ENCODE measurements around the gene GNB1L. TPM values are rescaled to one million over a fixed set of nuclear protein-coding genes. Genes with fewer than 3 reads are reported as not detected.

GNB1L gene
- total and polyA plus RNA-seq, 9 of the 15 experiments (the other 6 are each of a cell fraction or from before 2014, with no cell fraction given) = 0.56 to 50.5 (median 10.2) TPM

- no peak for TF ChIP-seq ZNF589 (CRISPR knock-in tag; IDR thresholded peaks at IDR 0.05; ENCODE audit: low read depth)
- TF ChIP-seq CBX8 (IDR thresholded peaks at IDR 0.05; ENCODE audit: borderline replicate concordance, extremely low read depth, low read depth, low read length, poor library complexity, severe bottlenecking) = no peak
- TF ChIP-seq SP1 (CRISPR knock-in tag; IDR thresholded peaks at IDR 0.05) = no peak
- TF ChIP-seq ZNF174 (CRISPR knock-in tag; IDR thresholded peaks at IDR 0.05) = no peak
- TF ChIP-seq TCF3 (CRISPR knock-in tag; IDR thresholded peaks at IDR 0.05) = no peak
- TF ChIP-seq, protein P1, sequence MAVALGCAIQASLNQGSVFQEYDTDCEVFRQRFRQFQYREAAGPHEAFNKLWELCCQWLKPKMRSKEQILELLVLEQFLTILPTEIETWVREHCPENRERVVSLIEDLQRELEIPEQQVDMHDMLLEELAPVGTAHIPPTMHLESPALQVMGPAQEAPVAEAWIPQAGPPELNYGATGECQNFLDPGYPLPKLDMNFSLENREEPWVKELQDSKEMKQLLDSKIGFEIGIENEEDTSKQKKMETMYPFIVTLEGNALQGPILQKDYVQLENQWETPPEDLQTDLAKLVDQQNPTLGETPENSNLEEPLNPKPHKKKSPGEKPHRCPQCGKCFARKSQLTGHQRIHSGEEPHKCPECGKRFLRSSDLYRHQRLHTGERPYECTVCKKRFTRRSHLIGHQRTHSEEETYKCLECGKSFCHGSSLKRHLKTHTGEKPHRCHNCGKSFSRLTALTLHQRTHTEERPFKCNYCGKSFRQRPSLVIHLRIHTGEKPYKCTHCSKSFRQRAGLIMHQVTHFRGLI (CRISPR knock-in tag; IDR thresholded peaks at IDR 0.05) = no peak
- no peak for TF ChIP-seq POLR3G (IDR thresholded peaks at IDR 0.05; ENCODE audit: extremely low read depth, insufficient read length, insufficient replicate concordance)
- no peak for TF ChIP-seq ZNF316 (IDR thresholded peaks at IDR 0.05)
- TF ChIP-seq PML (IDR thresholded peaks at IDR 0.05; ENCODE audit: low read length) = no peak
- no peak for TF ChIP-seq CEBPZ (IDR thresholded peaks at IDR 0.05; ENCODE audit: borderline replicate concordance, low read depth, low read length)
- peak; percentile 99 for TF ChIP-seq RB1 (IDR thresholded peaks at IDR 0.05; ENCODE audit: low read depth)
- no peak for TF ChIP-seq HDAC3 (IDR thresholded peaks at IDR 0.05; ENCODE audit: borderline replicate concordance, partially characterized antibody)
- 0 out of 2 replicates have a peak, but pooled peaks have one; percentile 72 for TF ChIP-seq OTX1 (CRISPR knock-in tag; IDR thresholded peaks at IDR 0.05)
- no peak for TF ChIP-seq TRIM25 (IDR thresholded peaks at IDR 0.05; ENCODE audit: borderline replicate concordance)
- 0 out of 2 replicates have a peak, but pooled peaks have one; percentile 25 for TF ChIP-seq IFI16 (CRISPR knock-in tag; IDR thresholded peaks at IDR 0.05)
- TF ChIP-seq BRD4 (IDR thresholded peaks at IDR 0.05) = no peak; the same call in 1 of the 2 replicates
- peak; percentile 76 for TF ChIP-seq NEUROD1 (IDR thresholded peaks at IDR 0.05; ENCODE audit: borderline replicate concordance, low read depth, low read length, partially characterized antibody)
- TF ChIP-seq THAP7 (CRISPR knock-in tag; IDR thresholded peaks at IDR 0.05) = 0 out of 2 replicates have a peak, but pooled peaks have one; percentile 30
- TF ChIP-seq SNIP1 (IDR thresholded peaks at IDR 0.05; ENCODE audit: low read depth) = no peak
Observed at GRCh38 chr22:19756288-19757128, 98.2 kb downstream of the GNB1L start (continued).
